Superior temporal gyrus (tissue), 1 donor: ENCODE measurements around the gene GPR183.

ENCODE experiments used
- DNase-seq: peaks from one replicate; pipeline ENCODE4 v3.0.0-alpha.2; 2016; ENCODE audit errors: extremely low spot score

The GPR183 gene

DNA sequence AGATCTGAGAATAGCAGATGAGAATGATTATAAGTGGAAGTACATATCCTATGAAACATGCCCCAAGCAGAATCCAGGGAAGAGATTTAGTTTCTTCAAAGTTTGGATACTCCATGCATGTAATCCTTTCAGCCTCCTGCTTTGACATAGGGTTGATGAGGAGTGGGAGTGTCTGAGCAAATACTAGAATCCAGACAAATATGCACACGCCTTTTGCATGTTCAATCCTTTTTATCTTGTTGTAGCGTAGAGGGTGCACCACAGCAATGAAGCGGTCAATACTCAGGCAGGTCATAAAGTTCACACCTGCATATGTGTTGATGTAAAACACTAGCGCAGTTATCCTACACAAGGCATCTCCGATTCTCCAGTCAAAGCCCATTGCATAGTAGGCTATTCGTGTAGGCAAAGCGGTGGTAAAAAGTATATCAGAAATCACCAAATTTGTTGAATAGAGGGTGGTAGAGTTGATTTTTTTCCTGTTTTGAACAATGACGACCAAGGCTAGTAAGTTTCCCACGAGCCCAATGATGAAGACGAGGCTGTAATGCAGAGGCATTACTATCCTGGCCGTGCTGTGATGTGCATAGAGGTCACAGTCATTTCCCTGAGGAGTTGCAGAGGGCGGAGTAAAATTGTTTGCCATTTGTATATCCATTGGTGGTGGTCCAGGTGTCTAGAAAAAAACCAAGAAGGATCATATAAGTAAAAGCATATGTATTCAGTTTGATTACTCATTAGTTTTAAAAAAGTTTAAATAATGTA, 11.5 kb downstream of the GPR183 start:
- no peak for DNase-seq

DNA sequence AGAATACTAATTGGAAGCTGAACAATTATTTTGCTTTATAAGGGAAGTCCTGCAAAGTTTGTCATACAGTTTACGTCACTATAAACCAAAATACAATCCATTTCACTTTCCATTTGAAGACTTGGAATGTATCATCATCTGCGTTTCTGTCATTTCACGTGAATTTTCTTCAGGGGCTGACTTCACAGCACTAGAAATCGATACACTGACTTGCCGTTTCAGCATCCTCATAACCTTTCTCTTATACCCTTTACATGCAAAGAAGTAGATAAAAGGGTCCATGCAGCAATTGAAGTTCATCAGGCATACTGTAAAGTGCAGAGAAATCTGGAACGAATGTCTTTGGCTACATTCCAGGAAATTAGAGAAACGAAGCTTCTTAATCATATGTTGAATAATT, 12.2 kb downstream of the GPR183 start:
- DNase-seq, result no peak

DNA sequence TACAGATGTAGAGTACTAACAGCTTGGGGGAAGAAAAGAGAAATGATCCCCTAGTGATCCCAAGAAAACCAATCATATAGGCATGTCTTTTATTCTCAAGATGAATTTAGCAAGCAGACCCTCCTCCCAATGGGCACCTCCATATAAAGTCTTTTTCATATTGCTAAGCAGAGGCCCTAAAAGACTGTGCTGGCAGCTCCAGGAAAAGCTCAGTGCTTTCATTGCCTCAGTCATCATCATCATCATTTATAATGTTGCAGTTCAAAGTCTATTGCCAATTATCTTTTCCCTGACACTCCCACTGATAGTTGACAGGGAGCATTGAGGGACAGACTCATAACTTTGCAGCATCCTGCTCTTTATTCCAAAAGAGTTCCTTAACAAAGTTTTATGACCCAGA, 13.0 kb downstream of the GPR183 start:
- DNase-seq, result no peak

DNA sequence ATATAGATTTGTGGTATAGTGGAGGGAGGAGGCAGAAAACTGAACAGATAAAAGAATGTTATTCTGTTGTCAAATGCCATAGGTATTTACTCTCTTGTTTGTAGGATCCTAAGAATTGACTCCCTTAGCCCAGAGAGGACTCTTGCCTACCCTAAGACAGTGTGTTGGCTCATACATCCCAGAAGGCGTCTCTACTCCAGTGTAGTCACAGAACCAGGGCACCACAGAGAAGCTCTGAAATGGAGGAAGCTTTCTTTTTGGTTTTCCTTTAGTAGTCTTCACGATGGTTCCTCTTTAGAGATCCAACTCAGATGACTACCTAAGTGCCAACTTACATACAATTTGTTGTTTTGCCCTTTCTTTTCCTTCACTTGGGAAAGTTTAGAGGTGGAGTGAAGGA, 14.0 kb downstream of the GPR183 start:
- DNase-seq, result no peak

DNA sequence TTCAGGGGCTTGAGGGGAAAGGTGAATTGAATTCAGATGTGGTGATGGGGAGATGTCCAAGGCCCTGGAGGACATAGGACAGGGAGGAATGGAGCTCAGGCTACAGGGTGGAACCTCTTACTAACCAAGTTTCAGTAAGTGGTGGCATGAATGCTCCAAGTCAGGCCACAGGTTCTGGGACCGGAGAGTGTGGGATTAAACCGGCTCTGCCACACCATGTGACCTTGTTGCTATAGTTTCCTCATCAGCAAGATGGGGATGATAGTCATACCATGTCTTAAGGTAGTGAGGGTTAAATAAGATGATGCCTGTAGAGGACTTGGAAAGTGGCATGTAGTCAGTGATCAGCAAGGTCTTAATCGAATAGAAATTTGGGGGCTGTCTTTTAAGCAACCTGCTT, 16.3 kb downstream of the GPR183 start:
- no peak for DNase-seq

DNA sequence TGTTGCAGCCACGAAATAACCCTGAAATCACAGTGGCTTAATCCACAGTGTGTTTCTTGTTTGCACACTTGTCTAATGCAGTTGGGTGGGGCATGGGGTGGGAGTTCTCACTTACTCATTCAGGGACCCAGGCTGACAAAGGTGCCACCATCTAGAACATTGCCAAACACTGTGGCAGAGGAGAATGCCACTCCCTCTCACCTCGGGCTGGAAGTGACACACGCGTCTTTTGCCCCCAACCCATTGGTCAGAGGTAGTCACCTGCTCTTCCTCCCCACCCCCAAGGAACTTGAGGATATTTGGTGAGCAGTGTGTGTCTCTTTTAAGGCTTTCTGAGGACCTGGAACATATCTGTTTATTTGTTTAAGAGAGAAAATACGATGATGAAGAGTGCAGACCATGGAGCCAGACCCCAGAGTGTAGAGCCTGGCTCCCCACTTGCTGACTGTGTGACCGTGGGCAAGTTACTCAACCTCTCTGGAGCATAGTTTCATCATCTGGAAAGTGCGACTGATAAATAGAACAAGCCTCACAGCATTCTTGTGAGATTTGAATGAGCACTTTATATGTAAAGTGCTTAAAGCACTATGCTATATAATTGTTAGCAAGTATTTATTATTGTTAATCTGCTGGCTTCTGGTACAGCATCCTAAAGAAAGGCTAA, 17.4 kb downstream of the GPR183 start:
- DNase-seq, result no peak

DNA sequence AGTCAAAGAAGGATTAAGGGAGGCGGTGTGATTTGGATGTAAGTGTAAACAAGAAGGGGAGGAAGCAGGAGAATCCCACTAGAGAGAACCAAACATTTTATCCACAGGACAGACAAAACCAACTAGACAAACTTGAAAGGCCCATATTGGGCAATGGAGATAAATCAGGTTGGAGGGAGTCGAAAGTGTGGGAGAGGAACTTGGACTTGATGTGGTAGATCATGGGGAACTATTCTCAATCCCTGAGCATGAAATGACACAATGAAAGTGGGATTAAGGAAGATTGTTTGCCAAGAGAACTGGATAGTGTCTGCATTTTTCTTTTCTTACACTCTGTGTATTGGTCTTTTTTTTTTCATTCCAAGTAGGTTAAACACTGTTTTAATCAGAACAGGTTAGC, 17.9 kb downstream of the GPR183 start:
- DNase-seq, result no peak

DNA sequence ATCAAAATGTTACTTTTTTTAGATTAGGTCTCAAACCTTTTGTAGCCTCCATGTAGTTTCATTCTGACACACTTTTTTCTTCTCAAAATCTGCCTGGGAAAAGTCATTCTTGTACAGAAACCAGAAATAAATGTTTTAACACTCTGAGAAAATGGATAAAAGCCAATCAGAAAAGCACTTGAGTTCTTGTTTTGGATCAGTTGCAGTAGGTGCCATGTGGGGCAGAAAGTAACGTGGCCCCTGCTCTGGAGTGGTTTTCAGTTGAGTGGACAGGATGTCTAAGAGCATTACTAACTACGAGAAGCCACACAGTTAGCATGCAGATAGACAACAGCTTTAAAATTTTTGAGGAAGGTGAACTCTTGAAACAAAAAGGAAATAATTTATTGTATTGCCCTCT, 19.1 kb downstream of the GPR183 start:
- DNase-seq, result no peak

DNA sequence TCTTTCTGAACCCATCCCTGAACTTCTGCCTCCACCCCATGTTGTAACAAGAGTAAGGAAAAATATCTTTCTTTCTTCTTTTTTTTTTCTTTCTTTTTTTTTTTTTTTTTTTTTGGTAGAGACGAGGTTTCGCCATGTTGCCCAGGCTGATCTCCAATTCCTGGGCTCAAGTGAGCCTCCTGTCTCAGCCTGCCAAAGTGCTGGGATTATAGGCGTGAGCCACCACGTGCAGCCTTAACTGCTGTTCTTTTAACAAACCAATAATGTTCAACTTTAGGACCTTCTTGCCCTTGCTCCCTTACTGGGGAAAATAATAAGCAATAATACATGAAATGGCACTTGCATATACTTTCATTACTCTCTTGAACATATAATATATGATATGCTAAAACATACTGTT, 19.6 kb downstream of the GPR183 start:
- DNase-seq, result no peak

DNA sequence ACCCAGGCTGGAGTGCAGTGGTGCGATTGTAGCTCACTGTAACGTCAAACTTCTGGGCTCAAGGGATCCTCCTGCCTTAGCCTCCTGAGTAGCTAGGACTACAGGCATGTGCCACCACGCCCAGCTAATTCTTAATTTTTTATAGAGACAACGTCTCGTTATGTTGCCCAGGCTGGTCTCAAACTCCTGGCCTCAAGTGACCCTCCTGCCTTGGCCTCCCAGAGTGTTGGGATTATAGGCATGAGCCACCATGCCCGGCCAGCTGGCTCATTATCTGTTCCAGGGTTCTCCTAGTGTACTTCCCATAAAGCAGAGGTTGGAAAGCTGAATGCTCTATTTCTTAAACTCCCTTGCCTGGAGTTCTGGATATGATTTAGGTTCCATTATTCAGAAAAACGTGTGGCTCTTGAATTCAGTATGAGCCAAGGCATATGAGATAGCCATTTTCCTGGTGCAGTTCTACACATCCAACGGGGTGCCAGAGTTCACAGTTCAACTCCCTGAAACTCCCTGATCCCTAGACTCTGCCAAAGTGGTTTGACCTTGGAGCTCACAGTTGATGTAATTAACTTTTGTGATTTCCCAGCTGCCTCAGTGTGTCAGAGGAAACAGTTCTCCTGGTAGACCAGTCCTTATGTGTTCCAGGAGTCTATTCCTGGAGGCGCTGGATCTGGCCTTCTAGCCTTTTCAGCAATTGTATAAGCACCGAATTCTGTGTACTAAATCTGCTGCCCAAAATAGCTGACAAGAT, 21.6 kb downstream of the GPR183 start:
- no peak for DNase-seq

DNA sequence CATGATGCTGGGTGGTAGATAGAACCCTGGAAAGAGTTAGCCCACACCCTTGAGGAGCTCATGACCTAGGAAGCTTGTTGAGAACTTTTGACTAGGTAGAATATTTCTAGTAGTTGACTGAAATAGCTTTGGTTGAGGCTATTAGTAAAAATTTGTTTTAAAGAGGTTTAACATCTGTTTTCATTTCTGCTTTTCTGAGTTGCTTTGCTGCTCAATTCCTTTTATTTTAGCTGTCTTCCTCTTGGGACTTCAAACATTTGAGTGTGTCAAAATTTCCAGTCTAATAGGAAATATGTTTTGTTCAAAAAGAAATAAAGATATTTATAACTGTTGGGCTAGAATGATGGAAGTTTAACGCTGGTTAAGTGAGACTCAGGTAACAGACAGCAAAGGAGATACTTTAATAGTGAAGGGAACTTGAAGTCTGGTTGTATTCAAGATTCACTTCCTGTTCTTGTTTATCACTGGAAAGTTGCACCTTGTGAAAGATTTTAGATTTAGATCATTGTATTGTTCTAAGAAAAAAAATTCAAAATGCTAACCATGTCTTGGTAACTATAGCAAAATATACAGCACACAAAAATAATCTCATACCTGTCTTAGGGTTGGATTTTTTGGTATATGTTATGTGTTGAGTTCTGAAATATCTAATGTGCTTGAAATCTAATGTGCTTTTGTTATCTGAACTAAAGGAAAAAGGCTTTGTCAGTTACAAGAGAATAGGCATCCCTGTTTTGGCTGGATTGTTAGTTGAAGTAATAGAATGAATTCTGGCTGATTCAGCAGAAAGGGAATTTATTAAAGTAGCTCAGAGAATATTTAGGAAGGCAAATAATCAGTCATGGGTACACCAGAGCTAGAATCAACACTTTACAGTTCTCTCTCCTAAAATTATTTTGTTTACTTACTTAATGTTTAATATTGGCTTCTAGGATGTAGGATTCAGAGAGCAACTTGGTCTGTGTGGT, 24.7 kb downstream of the GPR183 start:
- no peak for DNase-seq

DNA sequence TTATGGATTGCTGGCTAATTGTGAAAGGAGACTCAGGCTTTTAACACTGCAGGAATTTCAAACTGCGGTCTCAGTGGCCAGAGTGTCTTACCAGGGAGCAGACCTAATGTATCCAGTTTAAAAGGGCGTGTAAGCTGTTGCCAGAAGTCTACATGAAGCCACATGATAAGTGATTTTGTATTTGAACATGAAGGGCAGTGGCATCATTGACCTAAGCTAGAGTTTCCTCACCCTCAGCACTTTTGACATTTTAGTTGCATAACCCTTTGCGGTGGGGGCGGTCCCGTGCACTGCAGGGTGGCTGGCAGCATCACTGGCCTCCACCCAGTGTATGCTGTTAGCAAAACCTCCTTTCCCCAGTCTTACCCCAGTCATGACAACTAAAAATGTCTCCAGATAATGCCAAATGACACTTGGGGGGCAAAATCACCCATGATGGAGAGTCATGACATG, 25.4 kb downstream of the GPR183 start:
- no peak for DNase-seq

DNA sequence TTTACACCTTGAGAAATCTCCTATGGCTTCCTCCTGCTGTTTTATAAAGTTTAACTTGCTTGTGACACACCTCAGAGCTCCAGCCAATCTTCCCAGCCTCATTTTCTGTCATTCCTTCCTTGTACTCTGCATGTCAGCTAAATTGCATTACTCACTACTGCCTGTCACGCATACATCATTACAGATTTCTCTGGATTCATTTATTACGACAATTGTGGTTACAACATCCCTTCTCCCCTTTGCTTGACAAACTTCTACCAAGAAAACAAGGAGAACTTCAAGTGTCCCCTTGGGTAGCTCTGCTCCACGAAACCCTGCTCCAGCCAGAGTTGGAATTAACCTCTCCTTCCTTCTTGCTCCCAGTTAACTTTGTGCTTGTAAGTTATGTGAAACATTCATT, 27.0 kb downstream of the GPR183 start:
- DNase-seq, result no peak

DNA sequence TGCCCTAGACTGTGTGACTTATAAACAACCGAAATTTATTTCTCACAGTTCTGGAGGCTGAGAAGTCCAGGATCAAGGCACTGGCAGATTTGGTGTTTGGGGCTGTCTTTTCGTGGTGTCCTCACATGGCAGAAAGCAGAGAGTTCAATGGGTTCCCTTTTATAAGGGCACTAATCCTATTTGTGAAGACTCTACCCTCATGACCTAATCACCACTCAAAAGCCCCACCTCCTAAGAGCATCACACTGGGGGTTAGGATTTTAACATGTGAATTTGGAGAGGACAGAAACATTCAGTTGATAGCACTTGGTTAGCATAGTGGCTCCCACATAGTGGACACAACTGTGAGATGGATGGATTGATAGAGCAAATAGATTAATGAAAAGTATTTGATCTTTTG, 27.6 kb downstream of the GPR183 start:
- DNase-seq, result no peak

DNA sequence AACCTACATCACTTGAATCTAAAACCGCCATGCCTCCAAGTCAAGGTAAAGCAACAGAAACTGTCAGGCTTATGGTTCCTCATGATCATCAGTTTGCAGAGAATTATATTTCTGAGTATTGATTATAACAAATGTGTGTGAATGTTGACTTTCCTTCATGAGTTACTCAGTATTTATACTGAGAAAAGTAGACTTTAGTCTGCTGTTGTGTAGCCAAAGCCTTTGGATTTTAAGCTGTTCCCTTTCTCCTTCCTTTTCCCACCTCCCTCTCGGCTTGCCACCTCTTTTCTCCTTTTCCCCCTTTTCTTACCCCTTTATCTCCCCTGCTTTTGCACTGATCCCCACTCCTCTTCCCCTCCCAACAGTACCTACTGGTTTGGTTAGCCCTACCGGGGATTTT, 28.4 kb downstream of the GPR183 start:
- no peak for DNase-seq

DNA sequence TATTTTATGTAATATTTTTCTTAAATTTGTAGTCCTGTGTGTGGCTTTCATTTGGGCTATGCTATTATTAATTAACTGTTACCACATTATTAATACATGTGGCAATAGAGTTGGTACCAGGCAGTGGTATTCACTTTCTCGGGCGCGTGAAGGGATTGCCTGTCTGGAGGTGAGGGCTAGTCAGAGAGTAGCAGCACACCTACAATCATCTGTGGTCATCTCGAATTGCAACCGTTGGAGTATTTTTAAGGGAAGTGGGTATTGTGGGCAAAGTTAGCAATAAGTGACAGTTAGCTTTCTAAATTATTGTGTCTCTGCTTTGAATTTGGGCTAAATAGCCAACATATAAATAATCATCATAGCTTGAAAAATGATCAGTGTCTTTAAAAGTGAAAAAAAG, 29.0 kb downstream of the GPR183 start:
- no peak for DNase-seq

DNA sequence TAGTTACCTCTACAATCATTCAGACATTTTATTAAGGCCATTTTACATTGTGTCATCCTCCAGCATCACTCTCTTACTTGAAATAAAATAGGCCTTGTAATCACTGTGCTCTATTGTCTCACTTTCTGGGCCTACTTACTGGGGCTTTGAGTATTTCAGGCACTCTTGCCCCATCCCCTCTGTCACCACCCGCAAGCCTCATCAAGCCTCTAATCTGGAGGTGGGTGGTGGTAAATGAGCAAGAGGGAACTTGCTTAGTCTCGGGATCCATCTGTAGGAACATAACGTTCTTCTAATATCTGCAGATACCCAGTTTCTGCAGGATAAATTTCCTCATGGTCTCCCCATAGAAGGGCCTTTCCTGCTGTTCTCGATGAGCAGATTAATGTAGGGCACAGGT, 29.6 kb downstream of the GPR183 start:
- no peak for DNase-seq

DNA sequence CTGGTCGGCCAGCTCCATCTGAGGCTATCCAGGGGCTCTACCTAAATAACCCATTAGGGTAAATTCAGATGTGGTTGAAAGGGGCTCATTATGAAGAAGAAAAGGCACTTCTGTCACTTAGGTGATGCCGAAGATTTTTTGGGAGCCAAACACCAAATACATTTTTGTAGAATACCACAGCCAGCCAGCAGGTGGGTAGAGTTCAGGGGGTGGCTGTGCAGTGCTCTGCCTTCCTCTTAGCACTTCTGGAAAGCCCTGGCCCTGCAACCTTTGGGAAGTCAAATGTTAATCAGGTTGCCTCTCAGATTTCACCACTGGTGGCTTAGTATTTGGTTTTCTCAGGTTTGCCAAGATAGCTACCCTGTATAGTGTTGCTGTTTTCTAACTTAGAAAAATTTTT, 30.5 kb downstream of the GPR183 start:
- DNase-seq, result no peak

DNA sequence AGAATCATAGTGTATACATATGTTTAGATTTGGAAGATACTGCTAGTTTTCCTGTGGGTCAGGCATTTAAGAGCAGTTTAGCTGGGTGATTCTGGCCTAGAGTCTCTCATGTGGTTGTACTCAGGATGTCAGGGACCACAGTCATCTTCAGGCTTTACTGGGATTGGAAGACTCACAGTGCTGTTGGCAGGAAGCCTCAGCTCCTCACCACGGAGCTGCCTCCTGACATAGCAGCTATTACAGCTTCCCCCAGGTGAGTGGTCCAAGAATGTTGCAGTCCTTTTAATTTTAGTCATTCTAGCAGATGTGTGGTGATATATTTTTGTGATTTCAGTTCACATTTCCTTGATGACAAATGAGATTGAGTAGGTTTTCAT, 32.1 kb downstream of the GPR183 start:
- DNase-seq, result no peak

DNA sequence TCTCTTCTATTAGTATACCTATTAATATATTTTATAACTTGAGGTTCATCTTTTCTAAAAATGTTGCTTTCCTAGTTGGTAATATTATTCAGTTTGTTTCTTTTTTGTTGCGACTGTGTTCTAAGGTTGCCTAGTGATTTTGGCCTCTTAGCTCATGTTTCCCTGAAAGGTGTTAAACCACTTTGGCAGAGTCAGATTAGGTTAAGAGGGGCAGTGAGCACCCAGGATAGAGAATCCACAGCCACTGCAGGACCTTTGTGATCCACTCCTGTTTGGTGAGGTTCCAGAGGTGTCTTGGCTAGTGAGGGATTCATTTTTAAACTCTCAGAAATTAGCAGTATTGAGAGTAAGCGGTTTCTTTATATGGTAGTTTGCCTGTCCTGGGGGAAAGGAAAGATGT, 34.1 kb downstream of the GPR183 start:
- DNase-seq, result no peak

DNA sequence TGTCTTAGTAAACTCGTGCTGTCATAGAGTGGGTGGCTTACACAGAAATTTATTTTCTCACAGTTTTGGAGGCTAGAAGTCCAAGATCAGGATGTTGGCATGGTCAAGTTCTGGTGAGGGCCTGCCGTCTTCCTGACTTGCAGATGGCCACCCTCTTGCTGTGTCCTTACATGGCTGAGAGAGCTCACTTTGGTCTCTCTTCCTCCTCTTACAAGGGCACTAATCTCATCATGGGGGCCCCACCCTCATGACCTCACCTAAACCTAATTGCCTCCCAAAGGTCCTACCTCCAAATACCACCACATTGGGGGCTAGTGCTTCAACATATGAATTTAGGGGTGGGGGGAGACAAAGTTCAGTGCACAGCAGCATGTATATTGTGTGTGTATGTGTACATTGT, 34.7 kb downstream of the GPR183 start:
- DNase-seq, result no peak

DNA sequence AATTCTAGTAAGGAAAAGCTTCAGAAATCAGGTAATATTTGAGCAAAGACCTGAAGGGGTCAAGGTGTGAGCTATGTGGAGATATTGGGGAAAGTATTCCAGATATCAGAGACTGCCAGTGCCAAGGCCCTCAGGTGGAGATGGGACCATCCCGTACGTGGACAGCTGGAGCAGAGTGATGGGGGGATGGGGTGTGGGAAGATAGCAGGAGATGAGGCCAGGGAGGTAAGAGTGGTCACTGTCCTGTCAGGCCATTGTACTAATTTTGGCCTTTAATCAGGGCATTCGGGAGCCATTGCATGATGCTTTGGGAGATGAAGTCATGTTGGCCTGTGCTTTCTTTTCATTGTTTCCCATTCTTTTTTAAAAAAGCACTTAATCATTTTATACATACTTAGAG, 36.0 kb downstream of the GPR183 start:
- no peak for DNase-seq
